Skin epidermis (tissue), 12 donors: ENCODE results near the gene ELN.
"Not testable (repeated sequence)": the region's sequence is repeated elsewhere in the genome, so short reads cannot be mapped to it uniquely, and the experiment has no call there.

ENCODE experiments used
- H3K27ac ChIP-seq, 21 experiments: fragments of 200-600 bp; sonication (generic) in 11 of 21; one replicate each; pipeline ENCODE4 v1.5.0; 2020; ENCODE audit warnings: mild to moderate bottlenecking in 3 of 21, inconsistent platforms in 2 of 21, moderate library complexity in 2 of 21
- H3K4me3 ChIP-seq, 7 experiments: fragments of 200-600 bp; sonication (generic) in 2 of 7; one replicate each; pipeline ENCODE4 v1.5.0; 2020; ENCODE audit warnings: inconsistent platforms in 2 of 7, mild to moderate bottlenecking in 2 of 7, moderate library complexity in 1 of 7

The ELN gene

GRCh38 chr7:73999664-74000435 is 28.1 kb upstream of the ELN start:
- no peak overlapping the region for H3K4me3 ChIP-seq
- H3K27ac ChIP-seq, result peak overlapping the region in 3 of 21 experiments; percentile 60 to 76 (median 67)

- H3K27ac ChIP-seq, result peak overlapping the region in 2 of 21 experiments; percentile 11 to 76
- no peak overlapping the region for H3K4me3 ChIP-seq
Observed at GRCh38 chr7:74000489-74001149, 27.4 kb upstream of the ELN start.

- Histone ChIP-seq H3K27ac (peak overlapping the region in 1 of 21 experiments; percentile 76), H3K4me3 (no peak overlapping the region)
Observed at GRCh38 chr7:74001150-74001494, 26.9 kb upstream of the ELN start.

- Histone ChIP-seq H3K27ac (peak overlapping the region in 9 of 21 experiments; percentile 3 to 60 (median 39)), H3K4me3 (no peak overlapping the region)
Observed at GRCh38 chr7:74002474-74003017, 25.4 kb upstream of the ELN start.

- H3K27ac ChIP-seq, result peak overlapping the region in 1 of 21 experiments; percentile 9
- H3K4me3 ChIP-seq, result no peak overlapping the region
Observed at GRCh38 chr7:74003621-74004020, 24.4 kb upstream of the ELN start.

- no peak overlapping the region for H3K4me3 ChIP-seq
- peak overlapping the region in 1 of 21 experiments; percentile 31 for H3K27ac ChIP-seq
Observed at GRCh38 chr7:74006032-74006431, 21.9 kb upstream of the ELN start.

GRCh38 chr7:74006451-74007241 is 21.3 kb upstream of the ELN start:
- Histone ChIP-seq H3K27ac (peak overlapping the region in 1 of 21 experiments; percentile 31), H3K4me3 (no peak overlapping the region)

GRCh38 chr7:74007242-74007567 is 20.8 kb upstream of the ELN start:
- no peak overlapping the region for H3K4me3 ChIP-seq
- H3K27ac ChIP-seq, result no peak overlapping the region

GRCh38 chr7:74008687-74009086 is 19.3 kb upstream of the ELN start:
- Histone ChIP-seq H3K27ac (no peak overlapping the region), H3K4me3 (no peak overlapping the region)

GRCh38 chr7:74009719-74010118 is 18.3 kb upstream of the ELN start:
- Histone ChIP-seq H3K4me3 (no peak overlapping the region), H3K27ac (no peak overlapping the region)

GRCh38 chr7:74010407-74010806 is 17.6 kb upstream of the ELN start:
- no peak overlapping the region for H3K27ac ChIP-seq
- H3K4me3 ChIP-seq, result no peak overlapping the region

GRCh38 chr7:74011421-74011820 is 16.6 kb upstream of the ELN start:
- not testable (repeated sequence) for H3K4me3 ChIP-seq, H3K27ac ChIP-seq

- Histone ChIP-seq H3K4me3 (no peak overlapping the region), H3K27ac (no peak overlapping the region)
Observed at GRCh38 chr7:74012842-74013249, 15.1 kb upstream of the ELN start.

- Histone ChIP-seq H3K4me3 (no peak overlapping the region), H3K27ac (no peak overlapping the region)
Observed at GRCh38 chr7:74013539-74014272, 14.3 kb upstream of the ELN start.

GRCh38 chr7:74014931-74015330 is 13.0 kb upstream of the ELN start:
- no peak overlapping the region for H3K4me3 ChIP-seq
- H3K27ac ChIP-seq, result no peak overlapping the region

- no peak overlapping the region for H3K4me3 ChIP-seq
- no peak overlapping the region for H3K27ac ChIP-seq
Observed at GRCh38 chr7:74015670-74016069, 12.3 kb upstream of the ELN start.

GRCh38 chr7:74017125-74017524 is 10.8 kb upstream of the ELN start:
- no peak overlapping the region for H3K27ac ChIP-seq
- no peak overlapping the region for H3K4me3 ChIP-seq

GRCh38 chr7:74018246-74018895 is 9.6 kb upstream of the ELN start:
- Histone ChIP-seq H3K4me3 (no peak overlapping the region), H3K27ac (no peak overlapping the region)

- Histone ChIP-seq H3K4me3 (no peak overlapping the region), H3K27ac (no peak overlapping the region)
Observed at GRCh38 chr7:74019149-74019548, 8.8 kb upstream of the ELN start.
